Panc1 (cell line): ENCODE measurements around the gene GPC6. TPM values are rescaled to one million over a fixed set of nuclear protein-coding genes. Genes with fewer than 3 reads are reported as not detected.

Source experiments
- ATAC-seq: fragments of 200-7000 bp; cut with Tn5 transposase; 2 replicates; pipeline ENCODE4 v1.9.1; 2020; ENCODE audit warnings: mild to moderate bottlenecking, moderate library complexity
- BruUV-seq: library from RNA; stranded (reverse); fragments of 400-500 nt; replicated peaks from 2 replicates; lab custom pipeline; 2021; lab: Mats Ljungman, UMichigan
- CTCF ChIA-PET: fragments of 300-600 bp; sonication (Branson Sonifier 250); formaldehyde crosslinking; loops from one replicate; lab custom pipeline; 2022; ENCODE audit warnings: antibody characterized with exemption; lab: Charles Lee
- POLR2A ChIA-PET: fragments of 300-600 bp; sonication (Branson Sonifier 250); formaldehyde crosslinking; loops from one replicate; lab custom pipeline; 2022; ENCODE audit warnings: antibody characterized with exemption; lab: Charles Lee
- DNase-seq: peaks from one replicate; pipeline ENCODE4 v3.0.0-alpha.2; 2010; ENCODE audit warnings: low read depth, low spot score
- H3K27ac ChIP-seq: 2 replicates; pipeline ENCODE4 v1.5.1; 2011; ENCODE audit warnings: mild to moderate bottlenecking, low read length, inconsistent platforms
- H3K27me3 ChIP-seq: fragments of 200-500 bp; sonication (Bioruptor generic); 2 replicates; pipeline ENCODE4 v1.6.0; 2014; ENCODE audit warnings: low read length, inconsistent platforms; ENCODE audit not compliant: control insufficient read depth, insufficient read depth
- H3K36me3 ChIP-seq: fragments of 200-500 bp; sonication (Bioruptor generic); 2 replicates; pipeline ENCODE4 v1.5.1; 2014; ENCODE audit warnings: inconsistent platforms, mild to moderate bottlenecking, low read length, moderate library complexity; ENCODE audit not compliant: control insufficient read depth, insufficient read depth
- H3K4me1 ChIP-seq: 2 replicates; pipeline ENCODE4 v1.5.1; 2011; ENCODE audit warnings: inconsistent platforms, mild to moderate bottlenecking, low read length, moderate library complexity; ENCODE audit not compliant: control insufficient read depth, insufficient read depth
- H3K4me3 ChIP-seq, 2 experiments: 2 replicates each; pipeline ENCODE4 v1.5.1; 2011 to 2012; ENCODE audit warnings: low read depth in 2 of 2, low read length in 2 of 2, mild to moderate bottlenecking in 2 of 2, inconsistent platforms in 1 of 2, moderate library complexity in 1 of 2
- H3K9me3 ChIP-seq: fragments of 200-500 bp; sonication (Bioruptor generic); 2 replicates; pipeline ENCODE4 v1.5.1; 2014; ENCODE audit warnings: low read depth, mild to moderate bottlenecking, inconsistent platforms, low read length, moderate library complexity; ENCODE audit not compliant: control insufficient read depth, insufficient read depth
- POLR2AphosphoS5 ChIP-seq: IDR thresholded peaks from 2 replicates; pipeline ENCODE4 v1.6.1; 2012; ENCODE audit warnings: mild to moderate bottlenecking, low read depth, low read length, moderate library complexity
- SIN3A ChIP-seq: IDR thresholded peaks from 2 replicates; pipeline ENCODE4 v1.6.1; 2012; ENCODE audit warnings: low read depth, mild to moderate bottlenecking, low read length, moderate library complexity, borderline replicate concordance; ENCODE audit not compliant: insufficient read depth
- TCF7L2 ChIP-seq: IDR thresholded peaks from 2 replicates; pipeline ENCODE4 v1.6.1; 2011; ENCODE audit warnings: mild to moderate bottlenecking, low read depth, low read length, inconsistent platforms
- in situ Hi-C: cut with HindIII; loops from 2 replicates; pipeline ENCODE4 v1.10.0; 2016; ENCODE audit warnings: low sequenced_read_pairs, low pct_unique_long_range_greater_than_20kb
- intact Hi-C: fragments of 100-400 bp; cut with micrococcal nuclease; formaldehyde crosslinking; loops from one replicate; pipeline ENCODE4 v1.10.0; 2022; ENCODE audit not compliant: unreplicated experiment
- total RNA-seq: library from RNA; stranded (reverse); gene quantifications from one replicate; pipeline ENCODE4 v1.2.1, GENCODE V29; 2021; ENCODE audit not compliant: unreplicated experiment
- TF ChIP-seq, protein P1 (sequence below): fragments of 450-650 bp; IDR thresholded peaks from 2 replicates; pipeline ENCODE4 v1.5.1; 2017; ENCODE audit warnings: mild to moderate bottlenecking
- TF ChIP-seq, protein P2 (sequence below), 2 experiments: IDR thresholded peaks; 2 replicates each; pipeline ENCODE4 v1.6.1; 2011 to 2012; ENCODE audit warnings: low read depth in 2 of 2, control low read depth in 1 of 2, low read length in 1 of 2, mild to moderate bottlenecking in 1 of 2, moderate library complexity in 1 of 2; ENCODE audit not compliant: insufficient read depth in 1 of 2

GPC6 gene
- total RNA-seq, 1 experiment from 2014 or later, result 4.8 TPM

GRCh38 chr13:93847162-93847561 is 620.6 kb downstream of the GPC6 start:
- H3K4me3 ChIP-seq, result no peak overlapping the region
- H3K27me3 ChIP-seq, result no peaks in the 10 kb centered on the region
- H3K4me1 ChIP-seq, result no peaks in the 10 kb centered on the region
- BruUV-seq, result no TSS peak
- POLR2A ChIA-PET, result no interaction called here
- in situ Hi-C loops (no loop called here), intact Hi-C loops (no loop called here)
- H3K36me3 ChIP-seq, result no peaks in the 10 kb centered on the region
- no peak for ATAC-seq
- CTCF ChIA-PET, result no interaction called here
- no peaks in the 10 kb centered on the region for H3K9me3 ChIP-seq
- no peak for DNase-seq
- TF ChIP-seq TCF7L2, result no peak
- TF ChIP-seq, protein P1, sequence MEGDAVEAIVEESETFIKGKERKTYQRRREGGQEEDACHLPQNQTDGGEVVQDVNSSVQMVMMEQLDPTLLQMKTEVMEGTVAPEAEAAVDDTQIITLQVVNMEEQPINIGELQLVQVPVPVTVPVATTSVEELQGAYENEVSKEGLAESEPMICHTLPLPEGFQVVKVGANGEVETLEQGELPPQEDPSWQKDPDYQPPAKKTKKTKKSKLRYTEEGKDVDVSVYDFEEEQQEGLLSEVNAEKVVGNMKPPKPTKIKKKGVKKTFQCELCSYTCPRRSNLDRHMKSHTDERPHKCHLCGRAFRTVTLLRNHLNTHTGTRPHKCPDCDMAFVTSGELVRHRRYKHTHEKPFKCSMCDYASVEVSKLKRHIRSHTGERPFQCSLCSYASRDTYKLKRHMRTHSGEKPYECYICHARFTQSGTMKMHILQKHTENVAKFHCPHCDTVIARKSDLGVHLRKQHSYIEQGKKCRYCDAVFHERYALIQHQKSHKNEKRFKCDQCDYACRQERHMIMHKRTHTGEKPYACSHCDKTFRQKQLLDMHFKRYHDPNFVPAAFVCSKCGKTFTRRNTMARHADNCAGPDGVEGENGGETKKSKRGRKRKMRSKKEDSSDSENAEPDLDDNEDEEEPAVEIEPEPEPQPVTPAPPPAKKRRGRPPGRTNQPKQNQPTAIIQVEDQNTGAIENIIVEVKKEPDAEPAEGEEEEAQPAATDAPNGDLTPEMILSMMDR, result no peak
- TF ChIP-seq, protein P2, sequence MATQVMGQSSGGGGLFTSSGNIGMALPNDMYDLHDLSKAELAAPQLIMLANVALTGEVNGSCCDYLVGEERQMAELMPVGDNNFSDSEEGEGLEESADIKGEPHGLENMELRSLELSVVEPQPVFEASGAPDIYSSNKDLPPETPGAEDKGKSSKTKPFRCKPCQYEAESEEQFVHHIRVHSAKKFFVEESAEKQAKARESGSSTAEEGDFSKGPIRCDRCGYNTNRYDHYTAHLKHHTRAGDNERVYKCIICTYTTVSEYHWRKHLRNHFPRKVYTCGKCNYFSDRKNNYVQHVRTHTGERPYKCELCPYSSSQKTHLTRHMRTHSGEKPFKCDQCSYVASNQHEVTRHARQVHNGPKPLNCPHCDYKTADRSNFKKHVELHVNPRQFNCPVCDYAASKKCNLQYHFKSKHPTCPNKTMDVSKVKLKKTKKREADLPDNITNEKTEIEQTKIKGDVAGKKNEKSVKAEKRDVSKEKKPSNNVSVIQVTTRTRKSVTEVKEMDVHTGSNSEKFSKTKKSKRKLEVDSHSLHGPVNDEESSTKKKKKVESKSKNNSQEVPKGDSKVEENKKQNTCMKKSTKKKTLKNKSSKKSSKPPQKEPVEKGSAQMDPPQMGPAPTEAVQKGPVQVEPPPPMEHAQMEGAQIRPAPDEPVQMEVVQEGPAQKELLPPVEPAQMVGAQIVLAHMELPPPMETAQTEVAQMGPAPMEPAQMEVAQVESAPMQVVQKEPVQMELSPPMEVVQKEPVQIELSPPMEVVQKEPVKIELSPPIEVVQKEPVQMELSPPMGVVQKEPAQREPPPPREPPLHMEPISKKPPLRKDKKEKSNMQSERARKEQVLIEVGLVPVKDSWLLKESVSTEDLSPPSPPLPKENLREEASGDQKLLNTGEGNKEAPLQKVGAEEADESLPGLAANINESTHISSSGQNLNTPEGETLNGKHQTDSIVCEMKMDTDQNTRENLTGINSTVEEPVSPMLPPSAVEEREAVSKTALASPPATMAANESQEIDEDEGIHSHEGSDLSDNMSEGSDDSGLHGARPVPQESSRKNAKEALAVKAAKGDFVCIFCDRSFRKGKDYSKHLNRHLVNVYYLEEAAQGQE (IDR thresholded peaks at IDR 0.05; ENCODE audit: insufficient read depth in 1 of 2, low read depth in 2 of 2, low read length in 1 of 2), result no peak
- no peak for TF ChIP-seq SIN3A
- no peak for TF ChIP-seq POLR2AphosphoS5
- H3K27ac ChIP-seq, result no peak overlapping the region

DNA sequence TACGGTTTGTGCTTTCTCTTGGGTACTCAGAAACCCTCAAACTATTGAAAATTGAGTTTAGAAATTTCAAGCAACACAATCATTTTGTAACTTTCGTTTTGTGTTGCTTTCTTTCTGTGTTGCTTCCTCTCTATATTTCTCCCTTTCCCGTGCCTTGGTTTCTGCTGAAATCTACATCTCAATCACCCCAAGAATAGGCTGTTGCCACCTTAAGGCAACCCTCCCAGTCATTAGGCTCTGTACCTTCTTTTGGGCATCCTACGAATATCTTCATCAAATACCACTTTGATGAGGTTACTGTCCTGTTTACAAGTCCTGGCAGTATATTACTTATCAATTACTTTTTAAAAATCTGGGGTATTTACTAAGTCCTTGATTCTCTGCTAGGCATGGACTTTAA is 621.6 kb downstream of the GPC6 start:
- no peaks in the 10 kb centered on the region for H3K27me3 ChIP-seq
- H3K4me1 ChIP-seq, result no peaks in the 10 kb centered on the region
- TF ChIP-seq, protein P2 (IDR thresholded peaks at IDR 0.05; ENCODE audit: insufficient read depth in 1 of 2, low read depth in 2 of 2, low read length in 1 of 2), result no peak
- TF ChIP-seq, protein P1, result no peak
- TF ChIP-seq SIN3A, result no peak
- no peak for TF ChIP-seq TCF7L2
- TF ChIP-seq POLR2AphosphoS5, result no peak
- intact Hi-C loops (no loop called here), in situ Hi-C loops (no loop called here)
- H3K4me3 ChIP-seq, result no peak overlapping the region
- BruUV-seq, result no TSS peak
- no peaks in the 10 kb centered on the region for H3K9me3 ChIP-seq
- H3K36me3 ChIP-seq, result no peaks in the 10 kb centered on the region
- ChIA-PET CTCF (no interaction called here), POLR2A (no interaction called here)
- ATAC-seq (no peak), DNase-seq (no peak)
- H3K27ac ChIP-seq, result no peak overlapping the region
